ENCODE data around the gene MALRD1.

Gene MALRD1

GRCh38 chr10:19654576-19654975 is 606.0 kb downstream of the MALRD1 start:
- Histone ChIP-seq H3K4me1 (ENCODE audit: control extremely low read depth in 1 of 4, control insufficient read depth in 4 of 4, insufficient read depth in 4 of 4, low read length in 3 of 4) (peaks cover 0 to 12% (median 3%) of the 10 kb centered on the region in 4 experiments), H3K36me3 (ENCODE audit: control insufficient read depth in 4 of 4, insufficient read depth in 4 of 4, low read length in 3 of 4) (no peaks in the 10 kb centered on the region), H3K27ac (ENCODE audit: insufficient read depth in 1 of 2, low read depth in 1 of 2, low read length in 2 of 2, poor library complexity in 1 of 2, severe bottlenecking in 2 of 2) (no peak overlapping the region), H3K4me3 (ENCODE audit: control insufficient read depth in 1 of 7, extremely low read depth in 1 of 7, insufficient read depth in 4 of 7, low read depth in 2 of 7, low read length in 6 of 7) (peak overlapping the region in 2 of 7 experiments; percentile 39 to 49), H3K9me3 (ENCODE audit: control extremely low read depth in 1 of 5, control insufficient read depth in 4 of 5, insufficient read depth in 2 of 5, low read depth in 1 of 5, low read length in 4 of 5) (peaks cover 0 to 6% (median 0%) of the 10 kb centered on the region in 5 experiments), H3K27me3 (replicated peaks in 2 of 5; ENCODE audit: control insufficient read depth in 4 of 5, insufficient read depth in 5 of 5, low read length in 4 of 5) (no peaks in the 10 kb centered on the region)
- DNase-seq: peak in 1 of 3 donors; percentile 29
- 0% methylated on average over 1 of the region's 3 CpGs for WGBS (ENCODE audit: insufficient coverage)
- POLR2A ChIA-PET: no interaction called here
- CTCF ChIA-PET: interaction anchor here (1.0 to 1.2 kb wide), 4 partner anchors 25 to 158 kb away, joined by 3 to 4 read pairs (median 4); no protein-coding TSS in a partner anchor

DNA sequence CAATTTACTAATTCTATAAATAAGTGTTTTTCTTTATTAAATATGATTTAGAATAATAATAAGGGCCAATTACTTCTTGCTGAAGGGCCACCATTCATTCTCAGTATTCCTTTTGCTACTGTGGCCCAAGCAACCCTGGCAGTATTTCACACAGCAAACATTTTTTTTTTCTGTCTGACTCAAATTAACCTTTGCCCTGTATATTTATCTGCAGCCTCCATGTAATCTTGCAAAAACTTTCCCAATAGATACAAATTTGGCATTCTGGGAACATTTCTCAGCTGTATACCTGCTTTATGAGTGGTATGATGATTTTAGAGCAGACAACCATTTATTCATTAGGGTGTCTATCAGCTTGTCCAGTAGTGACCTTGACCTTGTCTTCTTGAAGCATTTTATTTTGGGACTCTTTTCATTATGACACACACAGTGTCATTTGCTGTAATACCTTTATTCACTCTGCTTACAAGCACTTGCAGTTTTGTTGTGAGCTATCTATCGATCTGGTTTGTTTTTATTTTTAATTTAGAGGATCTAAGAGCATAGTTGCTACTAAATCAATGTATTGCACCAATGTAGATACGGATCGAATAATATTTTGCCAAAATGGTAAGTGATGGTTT is 607.9 kb downstream of the MALRD1 start:
- Histone ChIP-seq H3K9me3 (ENCODE audit: control extremely low read depth in 1 of 5, control insufficient read depth in 4 of 5, insufficient read depth in 2 of 5, low read depth in 1 of 5, low read length in 4 of 5) (no peaks in the 10 kb centered on the region), H3K27ac (ENCODE audit: insufficient read depth in 1 of 2, low read depth in 1 of 2, low read length in 2 of 2, poor library complexity in 1 of 2, severe bottlenecking in 2 of 2) (no peak overlapping the region), H3K36me3 (ENCODE audit: control insufficient read depth in 4 of 4, insufficient read depth in 4 of 4, low read length in 3 of 4) (no peaks in the 10 kb centered on the region), H3K27me3 (replicated peaks in 2 of 5; ENCODE audit: control insufficient read depth in 4 of 5, insufficient read depth in 5 of 5, low read length in 4 of 5) (no peaks in the 10 kb centered on the region), H3K4me1 (ENCODE audit: control extremely low read depth in 1 of 4, control insufficient read depth in 4 of 4, insufficient read depth in 4 of 4, low read length in 3 of 4) (peaks cover 0 to 12% (median 3%) of the 10 kb centered on the region in 4 experiments), H3K4me3 (ENCODE audit: control insufficient read depth in 1 of 7, extremely low read depth in 1 of 7, insufficient read depth in 4 of 7, low read depth in 2 of 7, low read length in 6 of 7) (no peak overlapping the region)
- no peak for DNase-seq
- POLR2A ChIA-PET: no interaction called here
- CTCF ChIA-PET: interaction anchor here (0.8 to 1.8 kb wide), 2 partner anchors 10 to 22 kb away, joined by 3 to 5 read pairs; no protein-coding TSS in a partner anchor
- no CpG with 5 or more reads among the region's 3 CpGs for WGBS (ENCODE audit: insufficient coverage)

DNA sequence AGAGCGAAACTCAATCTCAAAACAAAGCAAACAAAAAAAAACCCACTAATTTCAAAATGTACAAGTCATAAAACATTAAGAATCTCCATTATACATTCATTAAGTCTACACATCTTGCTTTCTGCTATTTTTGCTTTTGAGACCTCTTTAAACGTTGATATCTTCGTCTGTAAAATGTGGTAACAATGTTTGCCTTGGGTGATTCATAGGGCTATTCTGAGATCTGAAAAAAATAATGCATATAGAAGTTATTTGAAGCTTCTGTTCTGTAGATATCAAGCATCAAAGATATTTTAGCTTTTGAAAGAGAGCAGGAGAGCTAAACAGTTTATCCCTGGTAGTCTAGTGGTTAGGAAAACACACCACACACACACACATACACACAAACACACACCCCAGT is 609.5 kb downstream of the MALRD1 start:
- peaks cover 0 to 12% (median 3%) of the 10 kb centered on the region in 4 experiments for H3K4me1 ChIP-seq (ENCODE audit: control extremely low read depth in 1 of 4, control insufficient read depth in 4 of 4, insufficient read depth in 4 of 4, low read length in 3 of 4)
- POLR2A ChIA-PET: no interaction called here
- H3K27me3 ChIP-seq (replicated peaks in 2 of 5; ENCODE audit: control insufficient read depth in 4 of 5, insufficient read depth in 5 of 5, low read length in 4 of 5): no peaks in the 10 kb centered on the region
- no peaks in the 10 kb centered on the region for H3K36me3 ChIP-seq (ENCODE audit: control insufficient read depth in 4 of 4, insufficient read depth in 4 of 4, low read length in 3 of 4)
- H3K9me3 ChIP-seq (ENCODE audit: control extremely low read depth in 1 of 5, control insufficient read depth in 4 of 5, insufficient read depth in 2 of 5, low read depth in 1 of 5, low read length in 4 of 5): peaks cover 0 to 3% (median 0%) of the 10 kb centered on the region in 5 experiments
- CTCF ChIA-PET: interaction anchor here (0.6 to 1.8 kb wide), 2 partner anchors 8 to 90 kb away, joined by 3 to 5 read pairs; no protein-coding TSS in a partner anchor
- 100% methylated on average over 1 of the region's 3 CpGs for WGBS (ENCODE audit: insufficient coverage)
- DNase-seq: no peak
- no peak overlapping the region for H3K4me3 ChIP-seq (ENCODE audit: control insufficient read depth in 1 of 7, extremely low read depth in 1 of 7, insufficient read depth in 4 of 7, low read depth in 2 of 7, low read length in 6 of 7)
- H3K27ac ChIP-seq (ENCODE audit: insufficient read depth in 1 of 2, low read depth in 1 of 2, low read length in 2 of 2, poor library complexity in 1 of 2, severe bottlenecking in 2 of 2): no peak overlapping the region

DNA sequence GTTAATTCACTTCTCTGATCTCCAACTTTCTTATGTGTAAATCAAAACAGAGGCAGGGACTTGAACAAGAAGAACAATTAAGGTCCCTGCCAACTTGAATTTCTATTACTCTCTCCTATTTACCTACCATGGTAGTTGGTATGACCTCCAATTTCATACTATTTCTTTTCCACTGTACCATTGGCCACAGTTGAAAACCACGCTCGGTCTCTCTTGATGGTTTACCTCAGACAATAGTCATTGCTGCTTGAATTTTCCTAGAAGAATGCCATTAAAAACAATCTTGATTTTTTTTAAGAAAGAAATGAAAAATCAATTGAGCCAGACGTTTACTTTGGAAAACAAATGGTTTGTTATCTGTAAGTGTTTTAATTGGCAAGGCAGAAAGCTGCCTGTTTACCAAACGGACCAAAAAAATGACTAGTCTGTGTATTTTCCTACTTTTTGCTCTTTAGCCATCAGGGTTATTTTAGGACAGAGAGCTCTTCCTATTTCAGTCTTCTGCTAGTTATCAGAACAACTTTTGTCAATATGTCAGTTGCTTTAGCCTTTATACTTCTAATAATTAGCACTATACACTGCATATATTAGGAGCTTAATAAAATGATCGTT is 610.1 kb downstream of the MALRD1 start:
- no peaks in the 10 kb centered on the region for H3K27me3 ChIP-seq (replicated peaks in 2 of 5; ENCODE audit: control insufficient read depth in 4 of 5, insufficient read depth in 5 of 5, low read length in 4 of 5)
- H3K4me3 ChIP-seq (ENCODE audit: control insufficient read depth in 1 of 7, extremely low read depth in 1 of 7, insufficient read depth in 4 of 7, low read depth in 2 of 7, low read length in 6 of 7): no peak overlapping the region
- no peak for DNase-seq
- ChIA-PET POLR2A (no interaction called here), CTCF (no interaction called here)
- WGBS (ENCODE audit: insufficient coverage): 100% methylated on average over 2 of the region's 5 CpGs
- H3K4me1 ChIP-seq (ENCODE audit: control extremely low read depth in 1 of 4, control insufficient read depth in 4 of 4, insufficient read depth in 4 of 4, low read length in 3 of 4): peaks cover 0 to 12% (median 3%) of the 10 kb centered on the region in 4 experiments
- no peaks in the 10 kb centered on the region for H3K36me3 ChIP-seq (ENCODE audit: control insufficient read depth in 4 of 4, insufficient read depth in 4 of 4, low read length in 3 of 4)
- peaks cover 0 to 3% (median 0%) of the 10 kb centered on the region in 5 experiments for H3K9me3 ChIP-seq (ENCODE audit: control extremely low read depth in 1 of 5, control insufficient read depth in 4 of 5, insufficient read depth in 2 of 5, low read depth in 1 of 5, low read length in 4 of 5)
- no peak overlapping the region for H3K27ac ChIP-seq (ENCODE audit: insufficient read depth in 1 of 2, low read depth in 1 of 2, low read length in 2 of 2, poor library complexity in 1 of 2, severe bottlenecking in 2 of 2)

GRCh38 chr10:19659920-19660655 is 611.5 kb downstream of the MALRD1 start:
- no peak for DNase-seq
- Histone ChIP-seq H3K27me3 (replicated peaks in 2 of 5; ENCODE audit: control insufficient read depth in 4 of 5, insufficient read depth in 5 of 5, low read length in 4 of 5) (no peaks in the 10 kb centered on the region), H3K36me3 (ENCODE audit: control insufficient read depth in 4 of 4, insufficient read depth in 4 of 4, low read length in 3 of 4) (no peaks in the 10 kb centered on the region), H3K4me1 (ENCODE audit: control extremely low read depth in 1 of 4, control insufficient read depth in 4 of 4, insufficient read depth in 4 of 4, low read length in 3 of 4) (peaks cover 0 to under 1% (median 0%) of the 10 kb centered on the region in 4 experiments), H3K4me3 (ENCODE audit: control insufficient read depth in 1 of 7, extremely low read depth in 1 of 7, insufficient read depth in 4 of 7, low read depth in 2 of 7, low read length in 6 of 7) (no peak overlapping the region), H3K27ac (ENCODE audit: insufficient read depth in 1 of 2, low read depth in 1 of 2, low read length in 2 of 2, poor library complexity in 1 of 2, severe bottlenecking in 2 of 2) (no peak overlapping the region), H3K9me3 (ENCODE audit: control extremely low read depth in 1 of 5, control insufficient read depth in 4 of 5, insufficient read depth in 2 of 5, low read depth in 1 of 5, low read length in 4 of 5) (peaks cover 0 to 3% (median 0%) of the 10 kb centered on the region in 5 experiments)
- ChIA-PET POLR2A (no interaction called here), CTCF (no interaction called here)
- 100% methylated on average over 2 of the region's 4 CpGs for WGBS (ENCODE audit: insufficient coverage)

- H3K27ac ChIP-seq (ENCODE audit: insufficient read depth in 1 of 2, low read depth in 1 of 2, low read length in 2 of 2, poor library complexity in 1 of 2, severe bottlenecking in 2 of 2): no peak overlapping the region
- WGBS (ENCODE audit: insufficient coverage): no CpG with 5 or more reads among the region's 1 CpG
Observed at GRCh38 chr10:19663344-19663743, 614.7 kb downstream of the MALRD1 start.

More at GRCh38 chr10:19663344-19663743, 614.7 kb downstream of the MALRD1 start:
- Histone ChIP-seq H3K27me3 (replicated peaks in 2 of 5; ENCODE audit: control insufficient read depth in 4 of 5, insufficient read depth in 5 of 5, low read length in 4 of 5) (no peaks in the 10 kb centered on the region), H3K4me3 (ENCODE audit: control insufficient read depth in 1 of 7, extremely low read depth in 1 of 7, insufficient read depth in 4 of 7, low read depth in 2 of 7, low read length in 6 of 7) (no peak overlapping the region), H3K36me3 (ENCODE audit: control insufficient read depth in 4 of 4, insufficient read depth in 4 of 4, low read length in 3 of 4) (peaks cover 0 to 3% (median 0%) of the 10 kb centered on the region in 4 experiments), H3K4me1 (ENCODE audit: control extremely low read depth in 1 of 4, control insufficient read depth in 4 of 4, insufficient read depth in 4 of 4, low read length in 3 of 4) (no peaks in the 10 kb centered on the region), H3K9me3 (ENCODE audit: control extremely low read depth in 1 of 5, control insufficient read depth in 4 of 5, insufficient read depth in 2 of 5, low read depth in 1 of 5, low read length in 4 of 5) (peaks cover 0 to 8% (median 3%) of the 10 kb centered on the region in 5 experiments)
- CTCF ChIA-PET: no interaction called here
- POLR2A ChIA-PET: interaction anchor here (0.6 kb wide), 1 partner anchor 10 kb away, joined by 3 read pairs; no protein-coding TSS in a partner anchor
- DNase-seq: no peak
